Brain microvascular endothelial cell (primary cell): Measurements from ENCODE around the gene RARRES1.

Experiments
- DNase-seq: peaks from one replicate; pipeline ENCODE4 v3.0.0-alpha.2; 2020
- H3K27ac ChIP-seq: fragments of 250-450 bp; sonication (Bioruptor Pico); 2 replicates; pipeline ENCODE4 v1.5.1; 2020; ENCODE audit warnings: mild to moderate bottlenecking, moderate library complexity
- H3K27me3 ChIP-seq: fragments of 250-450 bp; sonication (Bioruptor Pico); replicated peaks from 2 replicates; pipeline ENCODE4 v1.5.1; 2020; ENCODE audit warnings: mild to moderate bottlenecking
- H3K36me3 ChIP-seq: fragments of 250-450 bp; sonication (Bioruptor Pico); replicated peaks from 2 replicates; pipeline ENCODE4 v1.5.1; 2020; ENCODE audit warnings: mild to moderate bottlenecking
- H3K4me3 ChIP-seq: 2 replicates; pipeline ENCODE4 v1.5.1; 2011; ENCODE audit warnings: low read depth, mild to moderate bottlenecking, control low read depth, low read length, moderate library complexity
- in situ Hi-C: cut with HindIII; loops from 2 replicates; pipeline ENCODE4 v1.10.0; 2017; ENCODE audit warnings: low sequenced_read_pairs, low pct_ligation_motif_present
- TF ChIP-seq, protein P1 (sequence below): IDR thresholded peaks from 2 replicates; pipeline ENCODE4 v1.5.1; 2011; ENCODE audit warnings: low read depth, mild to moderate bottlenecking, moderate library complexity, low read length, control low read depth, inconsistent platforms; ENCODE audit errors: missing control alignments

Gene RARRES1

DNA sequence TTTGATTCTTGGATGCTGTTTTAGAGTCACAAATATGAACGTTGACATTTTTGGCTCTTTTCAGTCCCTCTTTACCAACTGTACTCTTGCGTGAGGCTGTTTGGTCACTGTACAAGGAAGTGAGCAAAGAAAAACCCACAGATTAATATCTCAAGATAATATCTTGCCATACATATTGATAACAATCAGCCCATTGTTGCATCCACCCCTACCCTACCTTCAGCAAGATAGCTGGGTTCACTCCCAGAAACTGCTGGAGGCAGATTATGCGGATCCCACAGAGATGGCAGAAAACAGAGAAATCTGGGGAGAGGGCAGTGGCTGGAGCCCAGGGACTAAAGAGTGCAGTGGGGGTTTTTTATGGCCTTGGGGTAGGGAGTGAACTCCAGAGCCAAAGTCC is 39.7 kb upstream of the RARRES1 start:
- TF ChIP-seq, protein P1, sequence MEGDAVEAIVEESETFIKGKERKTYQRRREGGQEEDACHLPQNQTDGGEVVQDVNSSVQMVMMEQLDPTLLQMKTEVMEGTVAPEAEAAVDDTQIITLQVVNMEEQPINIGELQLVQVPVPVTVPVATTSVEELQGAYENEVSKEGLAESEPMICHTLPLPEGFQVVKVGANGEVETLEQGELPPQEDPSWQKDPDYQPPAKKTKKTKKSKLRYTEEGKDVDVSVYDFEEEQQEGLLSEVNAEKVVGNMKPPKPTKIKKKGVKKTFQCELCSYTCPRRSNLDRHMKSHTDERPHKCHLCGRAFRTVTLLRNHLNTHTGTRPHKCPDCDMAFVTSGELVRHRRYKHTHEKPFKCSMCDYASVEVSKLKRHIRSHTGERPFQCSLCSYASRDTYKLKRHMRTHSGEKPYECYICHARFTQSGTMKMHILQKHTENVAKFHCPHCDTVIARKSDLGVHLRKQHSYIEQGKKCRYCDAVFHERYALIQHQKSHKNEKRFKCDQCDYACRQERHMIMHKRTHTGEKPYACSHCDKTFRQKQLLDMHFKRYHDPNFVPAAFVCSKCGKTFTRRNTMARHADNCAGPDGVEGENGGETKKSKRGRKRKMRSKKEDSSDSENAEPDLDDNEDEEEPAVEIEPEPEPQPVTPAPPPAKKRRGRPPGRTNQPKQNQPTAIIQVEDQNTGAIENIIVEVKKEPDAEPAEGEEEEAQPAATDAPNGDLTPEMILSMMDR, result no peak
- no peaks in the 10 kb centered on the region for H3K36me3 ChIP-seq
- in situ Hi-C loops, result no loop called here
- no peak overlapping the region for H3K27ac ChIP-seq
- DNase-seq, result no peak
- no peaks in the 10 kb centered on the region for H3K27me3 ChIP-seq
- no peak overlapping the region for H3K4me3 ChIP-seq

DNA sequence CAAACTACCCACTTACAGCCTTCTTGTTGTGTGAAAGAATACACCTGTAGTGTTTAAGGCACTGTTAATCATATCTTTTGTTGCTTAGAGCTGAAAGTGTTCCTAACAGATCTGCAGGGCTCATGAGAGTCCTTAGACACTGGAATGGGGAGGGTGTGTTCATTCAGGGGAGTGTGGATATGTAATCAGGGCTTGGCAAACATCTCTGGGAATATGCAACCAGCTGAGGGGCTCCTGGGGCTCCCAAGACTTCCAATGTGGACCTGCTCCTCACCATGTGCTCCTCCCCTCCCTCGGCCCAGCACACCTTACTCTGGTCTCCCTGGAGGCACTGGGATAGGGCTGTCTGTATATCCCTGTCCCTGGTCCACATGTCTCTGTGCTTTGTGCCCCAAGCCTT is 39.3 kb upstream of the RARRES1 start:
- DNase-seq, result no peak
- H3K36me3 ChIP-seq, result no peaks in the 10 kb centered on the region
- in situ Hi-C loops, result no loop called here
- no peak overlapping the region for H3K4me3 ChIP-seq
- no peaks in the 10 kb centered on the region for H3K27me3 ChIP-seq
- H3K27ac ChIP-seq, result no peak overlapping the region
- TF ChIP-seq, protein P1, result no peak

DNA sequence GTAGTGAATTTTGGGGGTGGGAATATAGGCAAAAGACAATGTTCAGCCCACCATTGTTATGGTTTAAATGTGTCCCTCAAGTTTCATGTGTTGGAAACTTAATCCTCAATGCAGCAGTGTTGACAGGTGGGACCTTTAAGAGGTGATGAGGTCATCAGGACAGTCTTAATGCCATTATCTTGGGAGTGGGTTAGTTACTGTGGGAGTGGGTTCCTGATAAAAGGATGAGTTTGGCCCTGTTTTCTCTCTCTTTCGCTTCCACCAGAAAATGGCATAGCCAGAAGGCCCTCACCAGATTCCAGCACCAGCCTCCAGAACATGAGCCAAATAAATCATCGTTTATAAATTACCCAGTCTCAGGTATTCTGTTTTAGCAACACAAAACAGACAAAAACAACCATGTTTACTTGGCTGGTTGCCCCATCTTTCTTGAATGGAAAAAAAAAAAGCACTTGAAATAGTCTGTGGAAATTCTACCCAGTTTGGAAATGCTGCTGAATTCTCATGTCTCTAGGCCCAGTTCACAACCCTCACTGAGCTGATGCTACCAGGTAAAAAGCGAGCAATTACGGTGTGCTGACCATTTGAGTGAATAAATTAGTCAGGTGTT is 38.6 kb upstream of the RARRES1 start:
- TF ChIP-seq, protein P1, result no peak
- in situ Hi-C loops, result no loop called here
- peak overlapping the region; percentile 99 for H3K27ac ChIP-seq

DNA sequence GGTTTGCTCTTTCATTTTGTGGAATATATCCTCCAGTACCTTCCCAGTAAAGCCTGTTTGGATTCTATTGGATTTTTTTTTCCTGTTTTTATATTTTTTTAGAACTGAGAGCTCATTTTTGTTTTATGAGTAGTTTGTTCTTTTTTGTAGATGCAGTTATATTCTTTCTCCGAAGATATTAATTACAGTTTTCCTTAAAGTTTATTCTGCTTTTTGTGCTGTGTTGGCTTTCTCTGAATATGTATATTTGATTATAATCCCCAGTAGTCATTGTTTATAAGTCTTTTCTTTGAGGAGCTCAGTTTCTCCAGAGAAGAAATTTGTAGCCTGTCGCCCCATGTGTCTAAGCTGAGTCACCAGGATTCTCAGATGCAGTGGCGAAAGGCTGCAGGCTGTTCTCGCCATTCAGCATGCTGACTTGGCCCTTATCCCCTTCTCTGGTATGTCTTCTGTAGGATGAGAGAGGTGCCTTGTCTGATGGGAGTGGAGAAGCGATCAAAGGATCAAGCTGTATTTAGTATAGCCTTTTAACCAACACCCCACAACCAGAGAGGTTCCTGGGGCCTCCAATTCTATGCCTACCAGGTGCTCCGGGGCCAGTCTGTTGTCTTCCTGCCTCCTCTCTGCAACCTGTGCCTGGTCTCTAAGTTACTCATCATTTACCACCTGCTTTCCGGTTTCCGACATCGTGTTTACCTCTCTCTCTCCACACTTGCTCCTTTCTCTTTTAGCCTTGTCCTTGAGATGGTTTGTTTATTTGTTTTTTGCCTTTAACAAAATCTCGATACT is 37.9 kb upstream of the RARRES1 start:
- H3K27ac ChIP-seq, result peak overlapping the region; percentile 99
- no peak overlapping the region for H3K4me3 ChIP-seq
- TF ChIP-seq, protein P1, result no peak
- no peaks in the 10 kb centered on the region for H3K27me3 ChIP-seq
- H3K36me3 ChIP-seq, result no peaks in the 10 kb centered on the region
- DNase-seq, result peak; percentile 87
- in situ Hi-C loops, result no loop called here

More for the DNA sequence above, 38.6 kb upstream of the RARRES1 start:
- Histone ChIP-seq H3K27me3 (no peaks in the 10 kb centered on the region), H3K4me3 (no peak overlapping the region), H3K36me3 (no peaks in the 10 kb centered on the region)
- DNase-seq, result no peak

DNA sequence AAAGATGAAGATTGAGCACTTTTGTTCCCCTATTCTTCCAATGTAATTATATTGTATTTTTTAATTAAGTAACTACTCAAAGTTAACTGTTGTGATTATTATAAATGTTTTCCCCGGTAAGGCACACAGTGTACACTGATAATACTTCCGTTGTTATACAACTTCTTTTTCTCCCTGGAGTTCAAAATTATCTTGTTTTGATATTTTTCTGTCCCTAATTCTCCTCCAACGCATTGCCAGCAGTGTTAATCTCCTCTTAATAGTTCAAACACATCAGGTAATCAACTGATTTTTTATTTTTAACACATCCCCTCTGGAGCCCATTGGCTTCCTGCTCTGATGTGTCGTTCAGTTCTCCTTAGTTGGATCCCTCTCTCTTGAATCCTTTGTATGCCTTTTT is 37.3 kb upstream of the RARRES1 start:
- in situ Hi-C loops, result no loop called here
- H3K36me3 ChIP-seq, result no peaks in the 10 kb centered on the region
- peak overlapping the region; percentile 99 for H3K27ac ChIP-seq
- no peak overlapping the region for H3K4me3 ChIP-seq
- TF ChIP-seq, protein P1, result no peak
- no peak for DNase-seq
- no peaks in the 10 kb centered on the region for H3K27me3 ChIP-seq
